HCT116 (cell line): ENCODE data around the gene TTC38. TPM values are rescaled to one million over a fixed set of nuclear protein-coding genes. Genes with fewer than 3 reads are reported as not detected.
"Not testable (repeated sequence)": the region's sequence is repeated elsewhere in the genome, so short reads cannot be mapped to it uniquely, and the experiment has no call there.

Experiments
- ATAC-seq: fragments of 200-7000 bp; cut with Tn5 transposase; 2 replicates; pipeline ENCODE4 v1.9.1; 2020; ENCODE audit warnings: mild to moderate bottlenecking, moderate library complexity
- BruUV-seq: library from RNA; stranded (reverse); fragments of 400-500 nt; replicated peaks from 2 replicates; lab custom pipeline; 2021; lab: Mats Ljungman, UMichigan
- CTCF ChIA-PET: fragments of 300-600 bp; sonication (Branson Sonifier 250); formaldehyde crosslinking; loops from one replicate; lab custom pipeline; 2021; ENCODE audit warnings: antibody characterized with exemption; lab: Charles Lee
- POLR2A ChIA-PET: fragments of 300-600, 350-600 bp; sonication (Branson Sonifier 250); formaldehyde crosslinking; loops from one replicate; lab custom pipeline; 2021; ENCODE audit warnings: antibody characterized with exemption; lab: Charles Lee
- RAD21 ChIA-PET, 2 experiments: fragments of 300-600 bp; sonication (Branson Sonifier 250); formaldehyde crosslinking; loops; one replicate each; lab custom pipeline; 2023; ENCODE audit warnings: low total read pairs in 2 of 2; ENCODE audit not compliant: uncharacterized antibody in 2 of 2, unreplicated experiment in 2 of 2, low non-redundant PET in 1 of 2; lab: Charles Lee
- DNase-seq: peaks from one replicate; pipeline ENCODE4 v3.0.0-alpha.2; 2010; ENCODE audit warnings: low read depth, low spot score
- H2AFZ ChIP-seq: fragments of 200-600 bp; shearing (Covaris generic), sonication (generic); 2 replicates; pipeline ENCODE4 v1.6.1; 2017; ENCODE audit warnings: low read depth, mixed run types, mixed read lengths, antibody characterized with exemption, low read length; ENCODE audit not compliant: poor library complexity, severe bottlenecking
- H3K27ac ChIP-seq: 2 replicates; pipeline ENCODE4 v1.5.1; 2012; ENCODE audit warnings: low read depth, low read length
- H3K27me3 ChIP-seq: fragments of 200-600 bp; sonication (generic); 2 replicates; pipeline ENCODE4 v1.6.1; 2016; ENCODE audit warnings: mixed run types, low read length, mixed read lengths; ENCODE audit not compliant: insufficient read depth
- H3K36me3 ChIP-seq, 2 experiments: fragments of 200-500 bp in 1 of 2; fragments of 200-600 bp in 1 of 2; sonication (Bioruptor generic) in 1 of 2; sonication (generic) in 1 of 2; 2 replicates each; pipeline versions ENCODE4 v1.5.1 to v1.6.1; 2014 to 2016; ENCODE audit warnings: low read length in 2 of 2, inconsistent platforms in 1 of 2, mixed read lengths in 1 of 2, mixed run types in 1 of 2; ENCODE audit not compliant: insufficient read depth in 2 of 2, control insufficient read depth in 1 of 2
- H3K4me1 ChIP-seq, 2 experiments: fragments of 200-600 bp in 1 of 2; sonication (generic) in 1 of 2; 2 replicates each; pipeline versions ENCODE4 v1.5.1 to v1.6.1; 2012 to 2017; ENCODE audit warnings: low read length in 2 of 2, inconsistent platforms in 1 of 2, mild to moderate bottlenecking in 1 of 2, mixed read lengths in 1 of 2, mixed run types in 1 of 2, moderate library complexity in 1 of 2; ENCODE audit not compliant: insufficient read depth in 2 of 2, control insufficient read depth in 1 of 2
- H3K4me2 ChIP-seq: fragments of 200-600 bp; sonication (generic); 2 replicates; pipeline ENCODE4 v1.6.1; 2017; ENCODE audit warnings: mixed run types, low read length, mixed read lengths
- H3K4me3 ChIP-seq, 2 experiments: fragments of 200-600 bp in 1 of 2; sonication (generic) in 1 of 2; replicated peaks in 1 of 2; 2 replicates each; pipeline ENCODE4 v1.5.1; 2011 to 2016; ENCODE audit warnings: low read length in 2 of 2, control low read depth in 1 of 2, low read depth in 1 of 2, mild to moderate bottlenecking in 1 of 2, mixed read lengths in 1 of 2, mixed run types in 1 of 2
- H3K79me2 ChIP-seq: fragments of 200-600 bp; sonication (generic); 2 replicates; pipeline ENCODE4 v1.6.1; 2017; ENCODE audit warnings: mild to moderate bottlenecking, mixed run types, low read length, moderate library complexity, mixed read lengths; ENCODE audit not compliant: insufficient read depth
- H3K9ac ChIP-seq: fragments of 200-600 bp; sonication (generic); 2 replicates; pipeline ENCODE4 v1.6.1; 2016; ENCODE audit warnings: low read length, mixed read lengths
- H3K9me2 ChIP-seq: fragments of 200-600 bp; sonication (generic), shearing (Covaris generic); 2 replicates; pipeline ENCODE4 v1.6.1; 2017; ENCODE audit warnings: mixed run types, mild to moderate bottlenecking, moderate library complexity; ENCODE audit not compliant: insufficient read depth
- H3K9me3 ChIP-seq, 2 experiments: fragments of 200-500 bp in 1 of 2; fragments of 200-600 bp in 1 of 2; sonication (Bioruptor generic) in 1 of 2; sonication (generic) in 1 of 2; 2 replicates each; pipeline ENCODE4 v1.6.1; 2014 to 2017; ENCODE audit warnings: low read length in 2 of 2, mixed read lengths in 2 of 2, inconsistent platforms in 1 of 2, low read depth in 1 of 2, mild to moderate bottlenecking in 1 of 2, mixed run types in 1 of 2, moderate library complexity in 1 of 2; ENCODE audit not compliant: control insufficient read depth in 1 of 2, insufficient read depth in 1 of 2
- H4K20me1 ChIP-seq: fragments of 200-600 bp; sonication (generic), shearing (Covaris generic); 2 replicates; pipeline ENCODE4 v1.6.1; 2017; ENCODE audit warnings: mixed run types, mild to moderate bottlenecking, moderate library complexity; ENCODE audit not compliant: insufficient read depth
- ATF3 ChIP-seq: IDR thresholded peaks from 2 replicates; pipeline ENCODE4 v1.6.1; 2012
- CEBPB ChIP-seq: IDR thresholded peaks from 2 replicates; pipeline ENCODE4 v1.6.1; 2012; ENCODE audit warnings: low read depth
- EZH2phosphoT487 ChIP-seq: fragments of 200-600 bp; IDR thresholded peaks from 2 replicates; pipeline ENCODE4 v1.6.1; 2018; ENCODE audit warnings: antibody characterized with exemption, borderline replicate concordance
- FOSL1 ChIP-seq: IDR thresholded peaks from 2 replicates; pipeline ENCODE4 v1.6.1; 2012; ENCODE audit warnings: low read depth
- JUND ChIP-seq: IDR thresholded peaks from 2 replicates; pipeline ENCODE4 v1.6.1; 2012
- MAX ChIP-seq: IDR thresholded peaks from 2 replicates; pipeline ENCODE4 v1.6.1; 2012
- RAD21 ChIP-seq: IDR thresholded peaks from 2 replicates; pipeline ENCODE4 v1.6.1; 2012; ENCODE audit warnings: low read depth, mild to moderate bottlenecking
- REST ChIP-seq: IDR thresholded peaks from 2 replicates; pipeline ENCODE4 v1.6.1; 2012; ENCODE audit warnings: low read depth
- SP1 ChIP-seq: IDR thresholded peaks from 2 replicates; pipeline ENCODE4 v1.6.1; 2012; ENCODE audit warnings: low read depth
- SRF ChIP-seq: IDR thresholded peaks from 2 replicates; pipeline ENCODE4 v1.6.1; 2012; ENCODE audit warnings: low read depth
- TCF7L2 ChIP-seq: IDR thresholded peaks from 2 replicates; pipeline ENCODE4 v1.7.0; 2011; ENCODE audit warnings: borderline replicate concordance, inconsistent platforms; ENCODE audit not compliant: insufficient read depth, insufficient read length; ENCODE audit errors: extremely low read depth
- YY1 ChIP-seq: IDR thresholded peaks from 2 replicates; pipeline ENCODE4 v1.6.1; 2011; ENCODE audit warnings: low read length, low read depth, moderate library complexity, mild to moderate bottlenecking; ENCODE audit not compliant: insufficient replicate concordance; ENCODE audit errors: extremely low read depth
- ZFX ChIP-seq: fragments of 450-650 bp; IDR thresholded peaks from 2 replicates; pipeline ENCODE4 v1.6.1; 2017
- ZNF274 ChIP-seq: fragments of 200-500 bp; sonication (Bioruptor generic); IDR thresholded peaks from 2 replicates; pipeline ENCODE4 v1.6.1; 2014; ENCODE audit warnings: mild to moderate bottlenecking, low read depth, low read length, inconsistent platforms
- intact Hi-C: fragments of 100-400 bp; cut with micrococcal nuclease; formaldehyde crosslinking; loops from 2 replicates; pipeline ENCODE4 v1.10.0; 2022
- total RNA-seq: library from RNA; stranded (reverse); gene quantifications from one replicate; pipeline ENCODE4 v1.2.1, GENCODE V29; 2021; ENCODE audit not compliant: unreplicated experiment

TTC38 gene
- total RNA-seq, 1 experiment from 2014 or later = 22.9 TPM

GRCh38 chr22:46263216-46263590, 4.6 kb upstream of the TTC38 start, which contains the start of gene PKDREJ:
PKDREJ (minus strand) TSS chr22:46263343; CDS start chr22:46263322, 21 bp downstream.
- no peaks in the 10 kb centered on the region for H4K20me1 ChIP-seq
- peaks cover 2% of the 10 kb centered on the region; the same call in 1 of the 2 replicates for H3K79me2 ChIP-seq
- no TSS peak for BruUV-seq
- H3K9ac ChIP-seq = no peak within 1 kb of the TSS
- 0 out of 4 replicates have a peak, but pooled peaks cover 0 to 3% of the 10 kb centered on the region in 2 experiments for H3K9me3 ChIP-seq
- CTCF ChIA-PET = no interaction called here
- H3K9me2 ChIP-seq = no peaks in the 10 kb centered on the region
- no peak within 1 kb of the TSS for H3K4me3 ChIP-seq
- no peak within 1 kb of the TSS for H2AFZ ChIP-seq
- intact Hi-C loops = no loop called here
- no peak within 1 kb of the TSS for H3K4me2 ChIP-seq
- DNase-seq = no peak
- POLR2A ChIA-PET = no interaction called here
- H3K36me3 ChIP-seq = no peaks in the 10 kb centered on the region
- no peak for TF ChIP-seq RAD21
- no peak for TF ChIP-seq MAX
- TF ChIP-seq SRF = no peak
- no peak for TF ChIP-seq ZFX
- no peak for TF ChIP-seq SP1
- TF ChIP-seq TCF7L2 = no peak
- TF ChIP-seq REST = no peak
- no peak for TF ChIP-seq CEBPB
- TF ChIP-seq ATF3 = no peak
- no peak for TF ChIP-seq JUND
- TF ChIP-seq YY1 = no peak
- no peak for TF ChIP-seq EZH2phosphoT487
- no peak for TF ChIP-seq ZNF274
- no peak for TF ChIP-seq FOSL1
- H3K27ac ChIP-seq = no peak within 1 kb of the TSS
- no peaks in the 10 kb centered on the region for H3K27me3 ChIP-seq
- RAD21 ChIA-PET = no interaction called here
- ATAC-seq = no peak
- peaks cover 8 to 12% of the 10 kb centered on the region in 2 experiments for H3K4me1 ChIP-seq

- H3K9me2 ChIP-seq, intact Hi-C loops, ATAC-seq, H3K79me2 ChIP-seq, H3K27ac ChIP-seq, RAD21 ChIA-PET, H3K36me3 ChIP-seq, H3K4me3 ChIP-seq, H4K20me1 ChIP-seq, BruUV-seq, H3K4me2 ChIP-seq, H2AFZ ChIP-seq, H3K27me3 ChIP-seq, H3K9ac ChIP-seq, H3K9me3 ChIP-seq, POLR2A ChIA-PET, CTCF ChIA-PET, DNase-seq: not testable (repeated sequence)
- peaks cover 8 to 25% of the 10 kb centered on the region in 2 experiments for H3K4me1 ChIP-seq
Measured at GRCh38 chr22:46264520-46264919, 3.3 kb upstream of the TTC38 start.
